ENCODE measurements around the gene GLB1L2. TPM values are rescaled to one million over a fixed set of nuclear protein-coding genes. Genes with fewer than 3 reads are reported as not detected.

GLB1L2 gene
- total RNA-seq, 2 donors from 2014 or later: 2.5 to 4.1 TPM

- TF ChIP-seq, protein P1, sequence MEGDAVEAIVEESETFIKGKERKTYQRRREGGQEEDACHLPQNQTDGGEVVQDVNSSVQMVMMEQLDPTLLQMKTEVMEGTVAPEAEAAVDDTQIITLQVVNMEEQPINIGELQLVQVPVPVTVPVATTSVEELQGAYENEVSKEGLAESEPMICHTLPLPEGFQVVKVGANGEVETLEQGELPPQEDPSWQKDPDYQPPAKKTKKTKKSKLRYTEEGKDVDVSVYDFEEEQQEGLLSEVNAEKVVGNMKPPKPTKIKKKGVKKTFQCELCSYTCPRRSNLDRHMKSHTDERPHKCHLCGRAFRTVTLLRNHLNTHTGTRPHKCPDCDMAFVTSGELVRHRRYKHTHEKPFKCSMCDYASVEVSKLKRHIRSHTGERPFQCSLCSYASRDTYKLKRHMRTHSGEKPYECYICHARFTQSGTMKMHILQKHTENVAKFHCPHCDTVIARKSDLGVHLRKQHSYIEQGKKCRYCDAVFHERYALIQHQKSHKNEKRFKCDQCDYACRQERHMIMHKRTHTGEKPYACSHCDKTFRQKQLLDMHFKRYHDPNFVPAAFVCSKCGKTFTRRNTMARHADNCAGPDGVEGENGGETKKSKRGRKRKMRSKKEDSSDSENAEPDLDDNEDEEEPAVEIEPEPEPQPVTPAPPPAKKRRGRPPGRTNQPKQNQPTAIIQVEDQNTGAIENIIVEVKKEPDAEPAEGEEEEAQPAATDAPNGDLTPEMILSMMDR (IDR thresholded peaks at IDR 0.05): no peak
- H3K27me3 ChIP-seq (replicated peaks; ENCODE audit: insufficient read depth): no peaks in the 10 kb centered on the region
- H3K4me3 ChIP-seq: no peak overlapping the region
- H3K9me3 ChIP-seq: no peaks in the 10 kb centered on the region
- H3K36me3 ChIP-seq: no peaks in the 10 kb centered on the region
- no peaks in the 10 kb centered on the region for H3K4me1 ChIP-seq (ENCODE audit: control insufficient read depth in 1 of 2, low read depth in 2 of 2)
- DNase-seq (ENCODE audit: low spot score) (no peak), ATAC-seq (ENCODE audit: insufficient number of reproducible peaks, low FRiP score, low read depth) (no peak)
- no peak overlapping the region for H3K27ac ChIP-seq
Measured at GRCh38 chr11:134370526-134371435, 39.0 kb downstream of the GLB1L2 start.

DNA sequence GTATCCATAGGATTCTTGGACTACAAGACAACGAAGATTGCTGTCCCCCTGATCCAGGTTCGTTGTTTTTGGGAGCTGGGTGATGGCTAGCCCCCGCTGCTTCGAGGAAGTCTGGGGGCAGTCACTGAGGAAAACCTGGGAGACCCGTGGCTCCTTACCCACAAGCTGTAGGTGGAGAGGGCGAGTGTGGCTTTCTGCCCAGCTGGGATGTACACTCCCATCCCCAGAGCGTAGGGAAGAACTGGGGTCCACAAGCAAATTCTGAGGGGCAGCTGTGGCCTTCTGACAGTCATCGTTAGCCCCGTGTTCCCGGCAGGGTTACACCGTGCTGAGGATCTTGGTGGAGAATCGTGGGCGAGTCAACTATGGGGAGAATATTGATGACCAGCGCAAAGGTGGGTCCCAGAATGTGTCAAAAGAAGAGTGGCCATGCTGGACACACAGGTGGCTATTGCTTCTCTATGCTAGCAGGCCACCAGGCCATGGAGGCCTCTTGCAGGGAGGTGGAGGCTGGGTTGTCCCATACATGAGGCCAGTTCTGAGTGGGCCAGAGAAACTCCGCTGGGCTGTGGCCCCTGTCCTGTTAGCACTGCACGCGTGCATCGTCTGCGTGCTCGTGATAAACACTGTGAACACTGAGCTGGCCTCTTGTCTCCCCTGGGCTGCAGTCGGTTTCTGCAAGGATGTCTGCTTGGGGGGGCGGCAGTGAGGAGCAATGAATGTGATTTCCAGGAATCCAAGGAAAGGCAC, 39.8 kb downstream of the GLB1L2 start:
- Histone ChIP-seq H3K4me3 (no peak overlapping the region), H3K27ac (no peak overlapping the region), H3K36me3 (no peaks in the 10 kb centered on the region), H3K27me3 (replicated peaks; ENCODE audit: insufficient read depth) (no peaks in the 10 kb centered on the region), H3K4me1 (ENCODE audit: control insufficient read depth in 1 of 2, low read depth in 2 of 2) (no peaks in the 10 kb centered on the region), H3K9me3 (no peaks in the 10 kb centered on the region)
- ATAC-seq (ENCODE audit: insufficient number of reproducible peaks, low FRiP score, low read depth): no peak
- DNase-seq (ENCODE audit: low spot score): no peak
- TF ChIP-seq, protein P1 (IDR thresholded peaks at IDR 0.05): no peak

DNA sequence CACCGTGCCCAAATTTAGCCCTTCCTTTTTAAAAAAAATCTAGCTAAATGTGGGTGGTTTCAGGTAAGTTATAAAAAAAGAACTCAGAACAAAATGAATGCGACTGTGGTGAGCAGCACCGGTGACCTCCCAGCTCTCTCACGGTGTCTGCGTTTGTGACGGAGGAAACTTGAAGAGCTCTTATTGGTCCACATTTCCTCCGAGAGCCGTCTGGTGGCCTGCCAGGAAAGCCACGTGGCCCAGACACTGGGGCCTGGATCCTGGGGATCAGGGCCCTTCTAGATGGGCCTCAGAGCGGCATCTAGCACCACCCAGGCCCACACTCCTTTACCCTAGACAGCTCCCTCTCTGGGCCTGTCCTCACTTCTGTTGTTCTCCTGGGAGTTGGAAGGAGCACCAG, 40.7 kb downstream of the GLB1L2 start:
- H3K9me3 ChIP-seq: no peaks in the 10 kb centered on the region
- no peaks in the 10 kb centered on the region for H3K27me3 ChIP-seq (replicated peaks; ENCODE audit: insufficient read depth)
- no peaks in the 10 kb centered on the region for H3K36me3 ChIP-seq
- H3K27ac ChIP-seq: no peak overlapping the region
- DNase-seq (ENCODE audit: low spot score): no peak
- no peaks in the 10 kb centered on the region for H3K4me1 ChIP-seq (ENCODE audit: control insufficient read depth in 1 of 2, low read depth in 2 of 2)
- ATAC-seq (ENCODE audit: insufficient number of reproducible peaks, low FRiP score, low read depth): no peak
- TF ChIP-seq, protein P1 (IDR thresholded peaks at IDR 0.05): no peak
- no peak overlapping the region for H3K4me3 ChIP-seq

- Histone ChIP-seq H3K9me3 (no peaks in the 10 kb centered on the region), H3K4me3 (no peak overlapping the region), H3K4me1 (ENCODE audit: control insufficient read depth in 1 of 2, low read depth in 2 of 2) (no peaks in the 10 kb centered on the region), H3K36me3 (no peaks in the 10 kb centered on the region), H3K27ac (no peak overlapping the region), H3K27me3 (replicated peaks; ENCODE audit: insufficient read depth) (no peaks in the 10 kb centered on the region)
- DNase-seq (ENCODE audit: low spot score): no peak
- TF ChIP-seq, protein P1 (IDR thresholded peaks at IDR 0.05): no peak
- ATAC-seq (ENCODE audit: insufficient number of reproducible peaks, low FRiP score, low read depth): no peak
Measured at GRCh38 chr11:134372961-134373360, 41.2 kb downstream of the GLB1L2 start.

- H3K27me3 ChIP-seq (replicated peaks; ENCODE audit: insufficient read depth): no peaks in the 10 kb centered on the region
- DNase-seq (ENCODE audit: low spot score) (no peak), ATAC-seq (ENCODE audit: insufficient number of reproducible peaks, low FRiP score, low read depth) (no peak)
- no peaks in the 10 kb centered on the region for H3K4me1 ChIP-seq (ENCODE audit: control insufficient read depth in 1 of 2, low read depth in 2 of 2)
- no peak overlapping the region for H3K4me3 ChIP-seq
- TF ChIP-seq, protein P1 (IDR thresholded peaks at IDR 0.05): no peak
- no peak overlapping the region for H3K27ac ChIP-seq
- no peaks in the 10 kb centered on the region for H3K36me3 ChIP-seq
- no peaks in the 10 kb centered on the region for H3K9me3 ChIP-seq
Measured at GRCh38 chr11:134373591-134374052, 41.8 kb downstream of the GLB1L2 start.
